Activated CD4-positive, alpha-beta T cell treated with anti-CD3 and anti-CD28 coated beads, Interleukin-2, Interleukin-4, amounts not matched to agents 100 ng/mL and 50 ng/mL, durations not matched to agents 16 hours and 8 hours (primary cell): ENCODE results near the gene HTRA3.
"Not testable (repeated sequence)": the region's sequence is repeated elsewhere in the genome, so short reads cannot be mapped to it uniquely, and the experiment has no call there.

Source experiments
- DNase-seq: peaks from one replicate; pipeline ENCODE4 v3.0.0-alpha.2; 2020; ENCODE audit warnings: low spot score

Gene HTRA3

GRCh38 chr4:8342651-8343261 lies 73.2 kb downstream of the HTRA3 start:
- DNase-seq: no peak

GRCh38 chr4:8343262-8343966 lies 73.9 kb downstream of the HTRA3 start:
- DNase-seq: no peak

- no peak for DNase-seq
These were observed 74.4 kb downstream of the HTRA3 start for GRCh38 chr4:8343967-8344331.

GRCh38 chr4:8344377-8344776 lies 74.8 kb downstream of the HTRA3 start:
- DNase-seq: no peak

- DNase-seq: no peak
These were observed 75.7 kb downstream of the HTRA3 start for GRCh38 chr4:8345053-8345945.

- no peak for DNase-seq
These were observed 76.6 kb downstream of the HTRA3 start for GRCh38 chr4:8345946-8346814.

- no peak for DNase-seq
These were observed 77.5 kb downstream of the HTRA3 start for GRCh38 chr4:8346838-8347605.

GRCh38 chr4:8347660-8348059 lies 78.1 kb downstream of the HTRA3 start:
- DNase-seq: no peak

GRCh38 chr4:8348071-8348470 lies 78.5 kb downstream of the HTRA3 start:
- DNase-seq: no peak

GRCh38 chr4:8349236-8349635 lies 79.7 kb downstream of the HTRA3 start:
- not testable (repeated sequence) for DNase-seq

GRCh38 chr4:8349664-8350236 lies 80.2 kb downstream of the HTRA3 start:
- DNase-seq: no peak

- DNase-seq: no peak
These were observed 80.8 kb downstream of the HTRA3 start for GRCh38 chr4:8350352-8350751.

GRCh38 chr4:8350841-8351461 lies 81.4 kb downstream of the HTRA3 start:
- DNase-seq: no peak

GRCh38 chr4:8351931-8352367 lies 82.4 kb downstream of the HTRA3 start:
- DNase-seq: no peak

- DNase-seq: no peak
These were observed 83.0 kb downstream of the HTRA3 start for GRCh38 chr4:8352368-8353157.

GRCh38 chr4:8353158-8353669 lies 83.7 kb downstream of the HTRA3 start:
- no peak for DNase-seq

- DNase-seq: no peak
These were observed 84.4 kb downstream of the HTRA3 start for GRCh38 chr4:8353912-8354453.

- no peak for DNase-seq
These were observed 85.8 kb downstream of the HTRA3 start for GRCh38 chr4:8355306-8355705.
